H9 (cell line): ENCODE data around the gene ABCB6. TPM values are rescaled to one million over a fixed set of nuclear protein-coding genes. Genes with fewer than 3 reads are reported as not detected.

Source experiments
- DNase-seq: peaks from one replicate; pipeline ENCODE4 v3.0.0-alpha.2; 2017
- H2AFZ ChIP-seq: one replicate; pipeline ENCODE4 v1.6.1; 2013; ENCODE audit warnings: mild to moderate bottlenecking, low read length, control low read depth, moderate library complexity
- H2AK5ac ChIP-seq: 2 replicates; pipeline ENCODE4 v1.6.1; 2013; ENCODE audit warnings: low read length, control low read depth, mixed read lengths; ENCODE audit not compliant: insufficient read length
- H2BK120ac ChIP-seq: one replicate; pipeline ENCODE4 v1.6.1; 2013; ENCODE audit warnings: low read depth, mild to moderate bottlenecking, low read length, control low read depth, inconsistent platforms; ENCODE audit not compliant: poor library complexity, severe bottlenecking
- H2BK12ac ChIP-seq: 2 replicates; pipeline ENCODE4 v1.6.1; 2013; ENCODE audit warnings: low read length, control low read depth, mixed read lengths, low read depth; ENCODE audit not compliant: insufficient read length
- H2BK15ac ChIP-seq: 2 replicates; pipeline ENCODE4 v1.6.1; 2013; ENCODE audit warnings: low read depth, low read length, control low read depth
- H2BK20ac ChIP-seq: one replicate; pipeline ENCODE4 v1.6.1; 2013; ENCODE audit warnings: low read depth, mild to moderate bottlenecking, low read length, control low read depth, inconsistent platforms; ENCODE audit not compliant: poor library complexity, severe bottlenecking
- H2BK5ac ChIP-seq: 2 replicates; pipeline ENCODE4 v1.6.1; 2013; ENCODE audit warnings: low read length, control low read depth, mixed read lengths; ENCODE audit not compliant: insufficient read length
- H3K14ac ChIP-seq: 2 replicates; pipeline ENCODE4 v1.6.1; 2013; ENCODE audit warnings: low read length, control low read depth; ENCODE audit not compliant: insufficient read depth
- H3K18ac ChIP-seq: 2 replicates; pipeline ENCODE4 v1.6.1; 2013; ENCODE audit warnings: low read depth, mild to moderate bottlenecking, mixed read lengths, low read length, control low read depth; ENCODE audit not compliant: insufficient read length
- H3K23ac ChIP-seq: 2 replicates; pipeline ENCODE4 v1.6.1; 2013; ENCODE audit warnings: low read length, control low read depth, mixed read lengths, low read depth; ENCODE audit not compliant: insufficient read length
- H3K23me2 ChIP-seq: 2 replicates; pipeline ENCODE4 v1.6.1; 2013; ENCODE audit warnings: low read depth, mild to moderate bottlenecking, mixed read lengths, low read length, control low read depth; ENCODE audit not compliant: insufficient read length, poor library complexity, severe bottlenecking
- H3K27ac ChIP-seq: 2 replicates; pipeline ENCODE4 v1.5.1; 2013; ENCODE audit warnings: low read length, control low read depth, mixed read lengths, low read depth; ENCODE audit not compliant: insufficient read length
- H3K27me3 ChIP-seq: 2 replicates; pipeline ENCODE4 v1.6.1; 2013; ENCODE audit warnings: low read length, control low read depth, inconsistent platforms; ENCODE audit not compliant: insufficient read depth
- H3K4ac ChIP-seq: 2 replicates; pipeline ENCODE4 v1.6.1; 2013; ENCODE audit warnings: low read depth, mild to moderate bottlenecking, control low read depth, inconsistent platforms, low read length, moderate library complexity
- H3K4me1 ChIP-seq: 2 replicates; pipeline ENCODE4 v1.6.1; 2013; ENCODE audit warnings: low read length, control low read depth, inconsistent platforms; ENCODE audit not compliant: insufficient read depth
- H3K4me2 ChIP-seq: 2 replicates; pipeline ENCODE4 v1.6.1; 2013; ENCODE audit warnings: low read length, control low read depth, mixed read lengths; ENCODE audit not compliant: insufficient read length, insufficient read depth
- H3K56ac ChIP-seq: 2 replicates; pipeline ENCODE4 v1.6.1; 2013; ENCODE audit warnings: low read depth, mild to moderate bottlenecking, mixed read lengths, low read length, control low read depth; ENCODE audit not compliant: insufficient read length
- H3K79me1 ChIP-seq: 2 replicates; pipeline ENCODE4 v1.6.1; 2013; ENCODE audit warnings: low read depth, mild to moderate bottlenecking, moderate library complexity, low read length, control low read depth, inconsistent platforms; ENCODE audit not compliant: insufficient read depth, poor library complexity, severe bottlenecking
- H3K79me2 ChIP-seq: 2 replicates; pipeline ENCODE4 v1.6.1; 2013; ENCODE audit warnings: low read length, control low read depth, inconsistent platforms; ENCODE audit not compliant: insufficient read depth
- H3K9ac ChIP-seq: 2 replicates; pipeline ENCODE4 v1.6.1; 2013; ENCODE audit warnings: low read length, control low read depth, mixed read lengths; ENCODE audit not compliant: insufficient read length; ENCODE audit errors: extremely low read depth
- H3K9me3 ChIP-seq: one replicate; pipeline ENCODE4 v1.6.1; 2013; ENCODE audit warnings: low read depth, low read length, inconsistent platforms; ENCODE audit not compliant: control insufficient read depth
- H3T11ph ChIP-seq: one replicate; pipeline ENCODE4 v1.6.1; 2013; ENCODE audit warnings: mild to moderate bottlenecking, low read length, control low read depth, inconsistent platforms
- H4K20me1 ChIP-seq: one replicate; pipeline ENCODE4 v1.6.1; 2013; ENCODE audit not compliant: control insufficient read depth, insufficient read length, insufficient read depth
- H4K5ac ChIP-seq: 2 replicates; pipeline ENCODE4 v1.6.1; 2013; ENCODE audit warnings: low read depth, mild to moderate bottlenecking, mixed read lengths, low read length, control low read depth; ENCODE audit not compliant: insufficient read length
- H4K8ac ChIP-seq: replicated peaks from 2 replicates; pipeline ENCODE4 v1.6.1; 2013; ENCODE audit warnings: low read length, control low read depth, mixed read lengths, low read depth; ENCODE audit not compliant: insufficient read length
- H4K91ac ChIP-seq: 2 replicates; pipeline ENCODE4 v1.6.1; 2013; ENCODE audit warnings: low read depth, mild to moderate bottlenecking, moderate library complexity, mixed read lengths, low read length, control low read depth; ENCODE audit not compliant: insufficient read length
- H3K27ac Mint-ChIP-seq, 3 experiments: 2 replicates in 2 of 3; 3 replicates in 1 of 3; pipeline ENCODE4 v1.8.0; 2020 to 2021; ENCODE audit warnings: mixed read lengths in 3 of 3, mild to moderate bottlenecking in 1 of 3, moderate library complexity in 1 of 3
- H3K27me3 Mint-ChIP-seq: 2 replicates; pipeline ENCODE4 v1.8.0; 2021; ENCODE audit warnings: low read depth, mild to moderate bottlenecking, moderate library complexity, mixed read lengths
- H3K36me3 Mint-ChIP-seq, 3 experiments: 2 replicates in 2 of 3; 3 replicates in 1 of 3; pipeline ENCODE4 v1.8.0; 2020 to 2021; ENCODE audit warnings: low read depth in 3 of 3, mixed read lengths in 3 of 3; ENCODE audit not compliant: insufficient read depth in 1 of 3
- H3K4me1 Mint-ChIP-seq, 2 experiments: 2 replicates each; pipeline ENCODE4 v1.8.0; 2020; ENCODE audit warnings: mixed read lengths in 2 of 2
- H3K4me3 Mint-ChIP-seq, 2 experiments: 2 replicates in 1 of 2; 3 replicates in 1 of 2; pipeline ENCODE4 v1.8.0; 2020 to 2021; ENCODE audit warnings: mild to moderate bottlenecking in 2 of 2, mixed read lengths in 2 of 2, moderate library complexity in 1 of 2
- H3K9me3 Mint-ChIP-seq, 2 experiments: 2 replicates in 1 of 2; 3 replicates in 1 of 2; pipeline ENCODE4 v1.8.0; 2020; ENCODE audit warnings: mild to moderate bottlenecking in 2 of 2, mixed read lengths in 2 of 2, moderate library complexity in 1 of 2
- CTCF ChIP-seq: fragments of 200-600 bp; sonication (generic); conservative IDR thresholded peaks from 3 replicates; pipeline ENCODE4 v1.8.0; 2021; ENCODE audit warnings: antibody characterized with exemption, mild to moderate bottlenecking
- WGBS: extraction: QIAGEN DNeasy Blood & Tissue Kit; methylation state at CpG from one replicate; pipeline ENCODE4 v1.1.7; 2013; ENCODE audit warnings: missing lambda C conversion rate, low lambda C conversion rate, mixed read lengths; ENCODE audit not compliant: insufficient read length; ENCODE audit errors: extremely low coverage; 5-methylcytosine and 5-hydroxymethylcytosine counted together
- total RNA-seq: library from RNA; stranded (reverse); gene quantifications from 2 replicates; pipeline ENCODE4 v1.2.1, GENCODE V29; 2021

Gene ABCB6
- total RNA-seq, 1 experiment from 2014 or later = 46.4 TPM

- H3K9me3 Mint-ChIP-seq = no peaks in the 10 kb centered on the region
- Histone ChIP-seq H2AK5ac (no peak overlapping the region), H3K9me3 (no peaks in the 10 kb centered on the region), H3K23ac (no peak overlapping the region), H2BK5ac (no peak overlapping the region), H3K9ac (no peak overlapping the region), H4K91ac (no peak overlapping the region), H4K5ac (no peak overlapping the region), H2BK15ac (no peak overlapping the region), H3K23me2 (peaks cover 7% of the 10 kb centered on the region), H4K8ac (no peak overlapping the region), H2BK20ac (no peak overlapping the region), H2BK120ac (no peak overlapping the region), H3K4ac (no peak overlapping the region), H2AFZ (no peak overlapping the region), H2BK12ac (no peak overlapping the region), H3K14ac (no peak overlapping the region), H3K79me2 (no peaks in the 10 kb centered on the region), H3K18ac (no peak overlapping the region), H3K27ac (no peak overlapping the region), H4K20me1 (no peaks in the 10 kb centered on the region), H3K27me3 (no peaks in the 10 kb centered on the region), H3K4me1 (no peaks in the 10 kb centered on the region), H3K79me1 (no peaks in the 10 kb centered on the region), H3K56ac (no peak overlapping the region), H3T11ph (no peak overlapping the region), H3K4me2 (no peak overlapping the region)
- DNase-seq = peak; percentile 57
- peaks cover 20 to 61% (median 51%) of the 10 kb centered on the region in 3 experiments for H3K36me3 Mint-ChIP-seq
- TF ChIP-seq CTCF = no peak
- peak overlapping the region in 1 of 2 experiments; percentile 38; a peak in 2 of 5 replicates for H3K4me3 Mint-ChIP-seq
- WGBS = no CpG with 5 or more reads among the region's 27 CpGs
- peak overlapping the region in 2 of 3 experiments; percentile 40 to 49; a peak in 1 of 7 replicates for H3K27ac Mint-ChIP-seq
- H3K4me1 Mint-ChIP-seq = peaks cover 19 to 23% of the 10 kb centered on the region in 2 experiments
- peaks cover 3% of the 10 kb centered on the region; the same call in 1 of the 2 replicates for H3K27me3 Mint-ChIP-seq
Observed at GRCh38 chr2:219215871-219216534, 2.8 kb downstream of the ABCB6 start.
